HG02970 (cell line): ENCODE results near the gene CDC40.
A peak's percentile ranks its signal among the peaks of the same experiment; 100 is the strongest.
"Not testable (repeated sequence)": the region's sequence is repeated elsewhere in the genome, so short reads cannot be mapped to it uniquely, and the experiment has no call there.

ENCODE experiments used
- ATAC-seq: cut with Tn5 transposase; IDR thresholded peaks from one replicate; pipeline ENCODE4 v1.9.1; 2021; ENCODE audit warnings: mild to moderate bottlenecking, moderate library complexity, moderate number of reproducible peaks; ENCODE audit not compliant: unreplicated experiment, low FRiP score

The CDC40 gene

DNA sequence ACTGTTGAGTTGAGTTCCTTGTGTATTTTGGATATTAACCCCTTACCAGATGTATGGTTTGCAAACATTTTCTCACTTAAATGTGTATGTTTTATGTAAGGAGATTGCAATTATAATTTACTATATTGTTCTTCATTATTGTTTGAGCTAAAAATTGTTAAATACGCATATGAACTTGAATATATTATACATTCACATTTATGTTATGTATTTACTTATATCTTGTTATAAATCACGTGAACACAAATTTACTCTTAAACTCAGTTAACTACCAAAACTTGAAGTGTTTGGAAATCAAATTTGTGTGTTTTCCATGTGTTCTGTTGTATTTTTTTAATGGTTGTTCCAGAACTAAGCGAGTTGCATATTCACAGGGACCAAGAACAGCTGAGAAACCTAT lies 18.3 kb downstream of the CDC40 start:
- no peak for ATAC-seq

GRCh38 chr6:110201151-110201884 lies 21.1 kb downstream of the CDC40 start:
- no peak for ATAC-seq

DNA sequence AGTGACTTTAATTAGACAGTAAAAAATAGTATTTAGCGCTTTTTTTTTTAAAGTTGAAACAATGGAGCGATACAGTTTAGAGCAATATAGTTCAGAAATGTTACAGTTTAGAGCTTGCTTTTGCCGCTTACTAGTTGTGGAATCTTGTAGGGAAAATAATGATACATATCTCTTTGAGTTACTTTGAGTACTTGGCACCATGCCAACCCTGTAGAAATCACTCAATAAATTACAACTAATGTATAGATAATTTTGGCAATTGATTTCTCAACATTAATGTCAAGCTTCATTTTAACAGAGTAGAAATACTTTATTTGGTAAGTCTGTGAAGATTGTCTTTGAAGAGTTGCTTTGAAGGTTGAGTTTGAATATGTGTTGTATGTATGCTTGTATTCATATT lies 27.4 kb downstream of the CDC40 start:
- no peak for ATAC-seq

GRCh38 chr6:110211753-110212152 lies 31.5 kb downstream of the CDC40 start:
- ATAC-seq = no peak

DNA sequence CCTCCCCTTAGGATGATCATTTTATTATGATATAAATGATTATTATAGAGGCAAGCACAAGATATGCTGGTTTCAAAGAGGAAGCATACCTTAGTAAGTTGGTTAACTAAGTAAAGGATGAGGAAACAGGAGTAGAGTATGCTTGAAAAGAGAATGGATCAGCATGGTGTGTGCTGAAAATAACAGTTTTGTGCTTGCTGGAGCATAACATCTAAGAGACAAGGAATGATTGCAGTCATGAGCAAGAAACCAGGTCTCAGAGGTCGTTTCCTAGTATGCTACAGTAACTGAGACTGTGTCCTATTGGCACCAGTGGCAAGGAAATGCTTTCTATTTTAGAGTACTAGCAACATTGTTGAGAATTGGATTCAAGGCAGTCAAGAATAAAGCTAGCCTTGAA lies 34.1 kb downstream of the CDC40 start:
- no peak for ATAC-seq

GRCh38 chr6:110216140-110216539 lies 35.9 kb downstream of the CDC40 start:
- ATAC-seq = no peak

GRCh38 chr6:110217266-110217665 lies 37.0 kb downstream of the CDC40 start:
- ATAC-seq = no peak

- no peak for ATAC-seq
These were observed 41.5 kb downstream of the CDC40 start for GRCh38 chr6:110221738-110222137.

DNA sequence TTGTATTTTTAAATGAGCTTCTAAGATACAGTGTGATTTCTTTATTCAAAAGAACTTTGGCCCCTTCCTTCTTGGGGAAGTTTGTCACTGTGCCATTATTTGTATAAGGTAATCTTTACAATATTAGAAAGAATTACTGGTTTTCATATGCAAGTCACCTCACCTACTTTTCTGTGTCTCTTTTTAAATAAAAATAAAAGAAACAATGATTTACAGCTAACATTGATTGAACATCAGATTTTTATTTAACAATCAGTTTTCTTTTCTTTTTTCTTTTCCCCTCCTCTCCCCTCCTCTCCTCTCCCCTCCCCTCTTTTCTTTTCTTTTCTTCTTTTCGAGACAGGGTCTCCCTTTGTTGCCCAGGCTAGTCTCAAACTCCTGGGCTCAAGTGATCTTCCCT lies 46.0 kb downstream of the CDC40 start:
- ATAC-seq = no peak

GRCh38 chr6:110232450-110232849 lies 52.2 kb downstream of the CDC40 start:
- ATAC-seq = no peak

DNA sequence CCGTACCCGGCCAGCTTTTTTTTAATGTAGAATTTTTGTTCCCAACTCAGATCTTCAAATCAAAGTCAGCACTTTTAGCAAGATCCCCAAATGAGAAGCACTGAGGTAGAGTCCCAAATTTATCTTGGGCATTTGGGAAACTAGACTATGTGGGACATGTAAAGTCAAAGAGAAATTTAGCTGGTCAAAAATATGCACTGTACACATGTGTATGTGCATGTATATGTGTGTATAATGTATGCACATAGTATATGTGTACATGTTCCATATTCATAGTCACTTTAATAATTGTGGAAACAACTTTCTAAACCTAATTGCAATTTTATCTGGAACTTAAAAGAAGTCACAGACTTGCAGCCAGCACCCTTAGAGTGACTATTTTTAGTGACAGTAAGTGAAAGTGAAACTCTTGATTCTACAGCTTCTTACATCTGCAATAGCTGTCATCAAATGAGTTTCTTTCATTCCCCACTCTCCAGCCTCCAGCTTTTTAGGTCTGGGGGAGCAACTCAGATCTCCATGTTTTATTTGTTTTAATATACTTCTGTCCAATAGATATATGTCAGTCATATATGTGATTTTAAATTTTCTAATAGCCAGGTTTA lies 53.6 kb downstream of the CDC40 start:
- peak; percentile 87 for ATAC-seq

DNA sequence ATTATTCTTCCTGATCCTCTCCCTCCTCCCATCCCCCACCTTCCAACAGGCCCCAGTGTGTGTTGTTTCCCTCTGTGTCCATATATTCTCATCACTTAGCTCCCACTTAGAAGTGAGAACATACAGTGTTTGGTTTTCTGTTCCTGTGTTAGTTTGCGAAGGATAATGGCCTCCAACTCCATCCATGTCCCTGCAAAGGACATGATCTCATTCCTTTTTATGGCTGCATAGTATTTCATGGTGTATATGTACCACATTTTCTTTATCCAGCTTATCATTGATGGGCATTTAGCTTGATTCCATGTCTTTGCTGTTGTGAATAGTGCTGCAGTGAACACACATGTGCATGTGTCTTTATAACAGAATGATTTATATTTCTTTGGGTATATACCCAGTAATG lies 55.8 kb downstream of the CDC40 start:
- not testable (repeated sequence) for ATAC-seq

GRCh38 chr6:110239526-110240274 lies 59.5 kb downstream of the CDC40 start:
- no peak for ATAC-seq

DNA sequence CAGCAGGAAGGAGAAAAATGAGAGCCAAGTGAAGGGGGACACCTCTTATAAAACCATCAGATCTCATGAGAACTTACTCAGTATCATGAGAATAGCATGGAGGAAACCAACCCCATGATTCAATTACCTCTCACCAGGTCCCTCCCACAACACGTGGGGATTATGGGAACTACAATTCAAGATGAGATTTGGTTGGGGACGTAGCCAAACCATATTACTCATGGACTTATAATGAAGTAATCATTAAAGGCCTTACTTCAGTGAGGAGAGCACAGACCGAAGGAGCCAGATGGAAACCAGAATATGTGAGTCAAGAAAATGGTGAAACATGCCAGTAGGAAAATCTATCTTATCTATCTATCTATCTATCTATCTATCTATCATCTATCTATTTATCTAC lies 64.4 kb downstream of the CDC40 start:
- not testable (repeated sequence) for ATAC-seq

DNA sequence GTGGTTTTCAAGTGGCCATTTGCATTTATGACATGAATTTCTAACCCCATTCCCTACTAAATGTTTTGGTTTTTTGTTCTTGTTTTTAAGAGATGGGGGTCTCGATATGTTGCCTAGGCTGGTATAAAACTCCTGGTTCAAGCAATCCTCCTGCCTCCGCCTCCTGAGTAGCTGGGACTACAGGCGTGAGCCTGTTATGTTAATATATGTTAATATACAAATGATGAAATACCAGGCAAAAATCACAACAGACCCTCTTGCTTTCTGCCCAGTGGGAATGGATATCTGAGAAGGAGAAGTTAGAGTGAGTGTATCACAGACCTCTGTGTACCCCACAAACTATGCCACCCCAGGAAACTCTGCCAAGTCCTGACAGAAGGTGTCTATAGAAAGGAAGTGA lies 66.2 kb downstream of the CDC40 start:
- no peak for ATAC-seq

- ATAC-seq = no peak
These were observed 66.8 kb downstream of the CDC40 start for GRCh38 chr6:110246900-110247546.

- no peak for ATAC-seq
These were observed 69.8 kb downstream of the CDC40 start for GRCh38 chr6:110250058-110250457.

- no peak for ATAC-seq
These were observed 70.6 kb downstream of the CDC40 start for GRCh38 chr6:110250838-110251237.

DNA sequence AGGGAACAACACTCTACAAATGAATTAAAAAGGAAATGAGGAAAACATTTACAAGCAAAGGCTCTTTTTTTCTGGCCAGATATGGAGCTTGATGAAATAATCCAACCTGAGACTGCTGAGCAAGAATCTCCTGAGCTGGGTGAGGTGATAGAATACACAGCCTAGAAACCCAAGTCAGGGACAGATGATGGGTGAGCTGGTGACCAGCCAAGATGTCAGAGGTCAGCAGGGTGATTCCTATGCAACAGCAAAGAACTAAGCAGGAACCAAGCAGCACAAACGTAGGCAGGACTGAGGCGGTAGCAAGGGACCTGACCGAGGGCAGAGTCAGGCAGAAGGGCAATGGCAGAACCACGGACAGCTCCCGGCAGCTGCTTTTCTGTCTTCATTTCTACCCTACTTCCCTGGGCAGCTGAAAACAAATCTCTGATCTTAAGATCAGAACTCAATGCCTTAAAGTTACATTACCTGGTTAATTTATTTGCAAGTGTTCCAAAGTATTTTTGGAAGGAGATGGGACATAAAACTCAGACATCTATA lies 75.1 kb downstream of the CDC40 start:
- ATAC-seq = no peak

DNA sequence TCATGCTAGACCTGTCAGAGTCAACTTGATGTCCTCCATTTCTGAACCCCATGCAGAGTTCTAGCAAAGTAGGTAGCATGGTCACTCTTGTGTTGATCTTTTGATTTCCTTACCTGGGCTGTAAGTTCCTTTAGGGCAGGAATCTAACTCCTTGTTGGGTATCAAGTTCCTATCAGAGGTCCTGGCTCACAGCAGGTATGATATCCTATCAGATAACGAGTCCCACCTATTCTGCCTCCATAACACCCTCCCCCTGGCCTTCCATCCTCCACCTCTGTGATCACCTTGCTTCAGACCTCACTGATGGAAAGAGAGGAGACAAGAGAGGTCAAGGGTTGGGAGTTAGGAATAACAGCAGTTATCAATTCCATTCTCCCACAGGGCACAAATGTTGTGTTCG lies 76.1 kb downstream of the CDC40 start:
- ATAC-seq = no peak

DNA sequence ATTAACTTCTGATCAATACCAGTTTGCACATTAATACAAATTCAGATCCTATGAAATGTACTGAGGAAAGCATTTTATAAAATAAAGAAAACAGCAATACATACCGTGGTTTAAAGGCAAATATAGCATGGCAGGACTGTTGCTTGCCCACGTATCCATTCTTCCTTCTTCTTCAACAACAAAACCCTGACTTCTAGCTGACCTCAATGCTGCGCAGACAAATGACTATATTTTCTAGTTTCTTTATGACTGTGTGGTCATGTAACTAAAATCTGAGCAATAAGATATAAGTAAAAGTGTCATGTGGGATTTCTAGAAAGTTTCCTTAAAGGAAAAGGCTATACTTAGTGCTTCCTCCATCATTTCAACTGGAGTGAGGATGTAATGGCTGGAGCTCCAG lies 85.0 kb downstream of the CDC40 start:
- ATAC-seq = no peak
